HG03558 (cell line): Measurements from ENCODE around the gene ASH1L.
"Not testable (repeated sequence)": the region's sequence is repeated elsewhere in the genome, so short reads cannot be mapped to it uniquely, and the experiment has no call there.

Experiments used
- ATAC-seq: cut with Tn5 transposase; IDR thresholded peaks from one replicate; pipeline ENCODE4 v1.9.1; 2021; ENCODE audit warnings: moderate number of reproducible peaks; ENCODE audit not compliant: unreplicated experiment; ENCODE audit errors: extremely low read depth

Gene ASH1L

DNA sequence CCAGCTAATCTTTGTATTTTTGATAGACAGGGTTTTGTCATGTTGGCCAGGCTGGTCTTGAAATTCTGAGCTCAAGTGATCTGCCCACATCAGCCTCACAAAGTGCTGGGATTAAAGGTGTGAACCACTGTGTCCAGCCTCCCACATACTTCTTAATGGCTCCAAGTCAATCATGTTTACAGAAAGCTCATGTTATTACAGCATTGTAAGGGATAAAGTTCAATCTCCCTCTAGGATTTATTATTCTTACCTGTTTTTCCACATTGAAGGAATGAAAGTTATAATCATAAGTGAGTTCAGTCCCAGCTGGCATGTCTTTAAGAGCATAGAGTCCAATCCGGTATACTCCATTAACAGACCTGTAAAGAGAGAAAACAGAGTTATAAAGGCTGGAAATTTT, 202.6 kb downstream of the ASH1L start:
- ATAC-seq, result no peak

GRCh38 chr1:155352631-155353030, 210.0 kb downstream of the ASH1L start:
- ATAC-seq, result no peak

DNA sequence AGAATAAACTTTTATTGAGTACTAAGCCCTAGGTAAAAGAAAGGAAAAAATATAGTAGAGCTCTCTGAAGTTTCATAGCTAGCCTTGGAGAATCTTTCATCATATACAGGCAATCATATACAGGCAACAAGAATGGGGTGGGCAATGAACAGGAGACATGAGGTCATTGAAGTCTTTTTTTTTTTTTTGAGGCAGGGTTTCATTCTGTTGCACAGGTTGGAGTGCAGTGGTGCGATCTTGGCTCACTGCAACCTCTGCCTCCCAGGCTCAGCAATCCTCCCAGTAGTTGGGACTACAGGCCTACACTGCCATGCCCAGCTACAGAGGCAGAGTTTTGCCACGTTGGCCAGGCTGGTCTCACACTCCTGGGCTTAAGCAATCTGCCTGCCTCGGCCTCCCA, 219.8 kb downstream of the ASH1L start:
- no peak for ATAC-seq

- no peak for ATAC-seq
Measured at GRCh38 chr1:155339515-155340097, 223.0 kb downstream of the ASH1L start.

- no peak for ATAC-seq
Measured at GRCh38 chr1:155334962-155335361, 227.6 kb downstream of the ASH1L start.

- ATAC-seq, result no peak
Measured at GRCh38 chr1:155329980-155330598, 232.5 kb downstream of the ASH1L start.

GRCh38 chr1:155328856-155329255, 233.7 kb downstream of the ASH1L start:
- not testable (repeated sequence) for ATAC-seq

DNA sequence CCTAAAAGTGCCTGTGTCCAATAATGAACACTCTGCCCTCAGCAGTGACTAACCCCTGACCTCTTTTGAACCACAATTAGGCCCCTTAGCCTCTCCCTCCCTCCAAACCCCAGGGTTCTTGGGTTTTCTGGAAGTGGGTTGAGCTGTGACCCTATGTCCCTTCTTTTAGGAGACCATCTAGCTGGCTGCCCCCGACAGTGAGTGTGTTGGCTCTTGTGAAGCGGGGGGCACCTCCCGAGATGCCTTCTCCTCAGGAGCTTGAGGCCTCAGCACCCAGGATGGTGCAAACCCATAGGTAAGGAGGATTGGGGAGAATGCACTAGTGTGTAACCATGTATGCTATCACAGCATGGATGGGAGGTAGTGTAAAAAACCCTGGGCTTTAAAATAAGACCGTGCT, 234.6 kb downstream of the ASH1L start:
- no peak for ATAC-seq

DNA sequence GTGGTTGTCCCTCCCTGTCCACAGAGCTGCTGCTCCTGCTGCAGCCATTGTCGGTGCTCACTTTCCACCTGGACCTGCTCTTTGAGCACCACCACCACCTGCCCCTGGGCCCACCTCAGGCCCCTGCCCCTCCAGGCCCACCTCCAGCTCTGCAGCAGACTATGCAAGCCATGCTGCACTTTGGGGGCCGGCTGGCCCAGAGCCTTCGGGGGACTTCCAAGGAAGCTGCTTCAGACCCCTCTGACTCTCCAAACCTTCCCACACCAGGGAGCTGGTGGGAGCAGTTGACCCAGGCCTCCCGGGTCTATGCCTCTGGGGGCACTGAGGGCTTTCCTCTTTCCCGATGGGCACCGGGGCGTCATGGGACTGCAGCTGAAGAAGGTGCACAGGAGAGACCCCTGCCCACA, 236.0 kb downstream of the ASH1L start:
- no peak for ATAC-seq

GRCh38 chr1:155326020-155326526, 236.5 kb downstream of the ASH1L start:
- ATAC-seq, result no peak

DNA sequence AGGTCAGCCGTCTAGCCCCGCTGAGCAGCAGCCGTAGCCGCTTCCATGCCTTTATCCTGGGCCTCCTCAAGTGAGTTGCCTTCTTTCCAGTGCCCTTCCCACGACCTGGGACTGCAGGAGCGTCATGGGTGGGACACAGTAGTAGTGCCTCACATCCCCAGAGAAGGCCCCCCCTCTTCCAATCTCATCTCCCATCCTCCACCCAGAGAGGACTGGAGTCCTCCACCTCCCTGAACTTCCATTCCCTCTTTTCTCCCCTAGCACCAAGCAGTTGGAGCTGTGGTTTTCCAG, 237.1 kb downstream of the ASH1L start:
- no peak for ATAC-seq

DNA sequence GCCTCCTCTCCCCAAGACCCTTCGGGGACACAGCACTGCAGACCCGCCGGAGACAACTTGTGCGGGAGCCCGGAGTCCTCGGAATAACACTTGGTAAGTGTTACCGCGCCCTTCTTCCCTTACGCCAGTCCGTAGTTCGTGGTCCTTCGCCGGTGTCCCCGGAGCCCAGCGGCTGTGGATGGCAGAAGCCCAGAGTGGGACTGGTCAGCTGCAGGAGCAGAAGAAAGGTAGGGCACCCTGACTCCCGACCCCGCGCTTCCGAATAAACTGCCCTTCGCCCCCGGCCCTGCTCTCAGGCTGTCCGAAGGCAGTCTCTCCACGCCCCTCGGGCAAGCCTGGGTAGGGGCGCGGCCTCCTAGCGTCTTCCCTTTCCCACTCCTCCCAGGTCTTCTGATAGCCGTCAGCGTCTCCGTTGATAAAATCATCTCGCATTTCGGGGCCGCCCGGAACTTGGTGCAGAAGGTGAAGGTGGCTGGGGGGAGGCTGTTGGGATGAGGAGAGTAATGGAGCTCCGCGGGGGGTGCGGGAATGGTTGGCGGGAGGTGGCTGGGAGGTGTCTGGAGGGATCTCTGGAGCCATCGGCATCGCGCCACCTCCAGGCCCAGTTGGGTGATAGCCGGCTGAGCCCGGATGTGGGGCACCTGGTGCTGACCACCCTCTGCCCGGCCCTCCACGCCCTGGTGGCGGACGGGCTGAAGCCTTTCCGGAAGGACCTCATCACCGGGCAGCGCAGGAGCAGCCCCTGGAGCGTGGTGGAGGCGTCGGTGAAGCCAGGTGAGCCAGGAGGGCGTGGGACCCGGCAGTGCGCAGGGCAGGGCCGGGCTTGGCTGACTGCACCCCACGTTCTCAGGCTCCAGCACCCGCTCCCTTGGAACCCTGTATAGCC, 237.6 kb downstream of the ASH1L start:
- ATAC-seq, result no peak

DNA sequence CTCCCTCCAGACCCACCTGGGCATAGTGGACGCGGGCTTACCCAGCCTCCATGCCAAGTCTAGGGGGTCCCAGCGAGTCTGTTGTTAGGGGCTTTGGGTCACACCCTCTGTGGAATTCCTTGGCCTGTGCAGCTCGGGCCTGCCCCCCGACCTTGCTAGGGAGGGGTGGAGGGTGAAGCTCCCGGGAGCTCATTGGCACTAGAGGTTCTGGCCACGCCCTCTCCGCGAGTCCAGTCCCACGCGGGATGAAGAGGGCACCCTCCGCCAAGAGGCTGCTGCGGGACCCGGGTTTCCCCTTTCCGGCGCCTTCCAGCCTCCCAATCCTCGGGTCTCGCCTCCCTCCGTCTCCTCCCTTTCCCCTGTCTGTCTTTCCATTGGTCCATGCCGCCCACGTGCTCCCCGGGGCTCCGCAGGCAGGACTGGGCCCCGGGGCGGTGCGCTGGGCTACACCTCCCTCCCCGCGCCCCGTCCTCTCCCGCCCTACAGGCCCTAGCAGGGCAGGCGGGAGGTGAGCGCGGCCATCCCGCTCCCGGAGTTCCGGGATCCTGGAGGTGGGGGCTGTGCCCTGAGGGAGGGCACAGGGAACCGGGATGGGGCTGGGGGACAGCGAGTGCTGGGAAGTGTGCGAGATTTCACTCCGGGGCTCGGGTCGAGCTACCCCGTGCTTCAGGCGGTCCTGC, 238.4 kb downstream of the ASH1L start:
- peak; percentile 39 for ATAC-seq

DNA sequence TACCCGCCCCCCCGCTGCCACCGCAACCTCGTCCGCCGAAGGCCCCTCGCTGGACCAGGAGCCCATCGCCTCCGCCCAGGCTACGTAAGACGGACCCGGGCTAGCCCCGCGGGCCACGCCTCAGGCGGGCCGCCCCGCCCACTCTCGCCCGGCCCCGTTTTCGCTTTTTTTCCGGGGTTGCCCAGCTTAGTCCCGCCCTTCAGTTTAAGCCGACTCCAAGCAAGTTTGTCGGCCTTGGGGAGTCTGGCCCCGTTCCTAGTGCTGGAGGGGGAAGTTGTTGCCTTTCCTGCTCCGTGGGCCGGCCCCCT, 238.9 kb downstream of the ASH1L start:
- ATAC-seq, result peak; percentile 23

GRCh38 chr1:155322953-155323728, 239.5 kb downstream of the ASH1L start:
- ATAC-seq, result peak; percentile 36

GRCh38 chr1:155322571-155322952, 240.0 kb downstream of the ASH1L start:
- ATAC-seq, result no peak

- ATAC-seq, result no peak
Measured at GRCh38 chr1:155321639-155322503, 240.7 kb downstream of the ASH1L start.

DNA sequence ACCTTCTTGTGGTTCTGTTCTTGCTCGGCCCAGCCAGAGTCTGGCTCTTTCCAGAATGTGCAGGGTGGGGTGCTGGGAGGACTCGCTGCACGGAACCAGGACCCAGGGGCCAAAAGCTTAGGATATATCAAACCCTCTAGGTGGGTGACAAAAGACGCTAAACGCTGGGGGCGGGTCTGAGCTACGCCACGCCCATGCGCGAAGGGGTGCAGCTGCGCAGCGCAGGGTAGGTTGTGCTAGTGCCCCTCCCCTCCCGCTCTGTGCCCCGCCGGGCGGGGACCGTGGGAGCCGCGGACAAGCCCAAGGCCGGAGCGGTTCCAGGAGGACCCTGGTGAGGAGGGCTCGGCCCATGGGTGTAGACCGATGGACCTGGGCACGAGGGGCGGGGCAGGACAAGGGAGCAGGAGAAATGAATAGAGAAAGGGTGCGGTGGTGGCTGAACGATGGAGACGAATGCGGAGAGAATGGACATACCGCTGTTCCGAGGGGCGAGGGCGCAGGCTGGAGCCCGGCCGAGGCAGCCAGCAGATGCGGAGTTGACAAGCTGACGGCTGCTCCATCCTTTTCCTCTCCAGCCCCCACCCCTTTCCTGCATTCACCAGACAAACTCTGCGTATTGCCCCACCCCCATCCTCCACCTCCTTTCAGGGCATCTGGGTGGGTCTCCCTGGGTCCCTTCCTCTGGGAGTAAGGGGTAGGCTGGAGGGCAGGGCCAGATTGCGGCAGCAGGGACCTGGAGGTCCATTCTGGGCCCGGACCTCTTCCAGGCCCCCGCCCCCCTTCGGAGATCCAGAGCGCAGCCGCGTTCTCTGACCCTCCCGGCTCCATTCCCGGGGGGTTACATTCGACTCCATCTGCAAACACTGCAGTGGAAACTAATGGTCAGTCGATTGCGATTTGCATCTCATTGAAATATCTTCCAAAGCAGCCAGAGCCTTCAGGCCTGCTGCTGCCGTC, 241.7 kb downstream of the ASH1L start, which contains the start of gene RUSC1:
Gene RUSC1 (plus strand): TSS at position 234 of the 957 bp plus-strand sequence. CDS start 880 bp downstream, outside the sequence.
- ATAC-seq, result no peak
